HG02870 (cell line): ENCODE measurements around the gene PCGF6.
"Not testable (repeated sequence)": the region's sequence is repeated elsewhere in the genome, so short reads cannot be mapped to it uniquely, and the experiment has no call there.

ENCODE experiments used
- ATAC-seq: cut with Tn5 transposase; IDR thresholded peaks from one replicate; pipeline ENCODE4 v1.9.1; 2021; ENCODE audit warnings: mild to moderate bottlenecking, moderate library complexity; ENCODE audit not compliant: unreplicated experiment

Gene PCGF6

DNA sequence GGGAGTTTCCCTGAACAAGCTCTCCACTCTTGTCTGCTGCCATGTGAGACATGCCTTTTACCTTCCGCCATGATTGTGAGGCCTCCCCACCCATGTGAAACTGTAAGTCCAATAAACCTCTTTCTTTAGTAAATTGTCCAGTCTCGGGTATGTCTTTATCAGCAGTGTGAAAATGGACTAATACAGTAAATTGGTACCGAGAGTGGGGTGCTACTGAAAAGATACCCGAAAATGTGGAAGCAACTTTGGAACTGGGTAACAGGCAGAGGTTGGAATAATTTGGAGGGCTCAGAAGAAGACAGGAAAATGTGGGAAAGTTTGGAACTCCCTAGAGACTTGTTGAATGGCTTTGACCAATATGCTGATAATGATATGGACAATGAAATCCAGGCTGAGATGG lies 92.0 kb downstream of the PCGF6 start:
- not testable (repeated sequence) for ATAC-seq

- ATAC-seq, result no peak
Observed at GRCh38 chr10:103257812-103258211, 93.1 kb downstream of the PCGF6 start.

GRCh38 chr10:103256613-103257012 lies 94.3 kb downstream of the PCGF6 start:
- no peak for ATAC-seq

- ATAC-seq, result no peak
Observed at GRCh38 chr10:103254538-103255325, 96.2 kb downstream of the PCGF6 start.

GRCh38 chr10:103254113-103254512 lies 96.8 kb downstream of the PCGF6 start:
- ATAC-seq, result no peak
